NT2/D1 (cell line): ENCODE results near the gene NOC2L.

Source experiments
- DNase-seq: peaks from one replicate; pipeline ENCODE4 v3.0.0-alpha.2; 2011; ENCODE audit warnings: low read depth, low spot score
- H3K27me3 ChIP-seq: 2 replicates; pipeline ENCODE4 v1.6.0; 2011; ENCODE audit warnings: mild to moderate bottlenecking; ENCODE audit not compliant: insufficient read length, insufficient read depth
- H3K36me3 ChIP-seq: 2 replicates; pipeline ENCODE4 v1.6.1; 2011; ENCODE audit warnings: mild to moderate bottlenecking, low read length, mixed read lengths; ENCODE audit not compliant: insufficient read depth, insufficient read length
- H3K4me1 ChIP-seq: 2 replicates; pipeline ENCODE4 v1.5.1; 2011; ENCODE audit not compliant: insufficient read depth, insufficient read length
- H3K4me3 ChIP-seq: 2 replicates; pipeline ENCODE4 v1.5.1; 2011; ENCODE audit warnings: low read depth; ENCODE audit not compliant: insufficient read length
- H3K9ac ChIP-seq: 2 replicates; pipeline ENCODE4 v1.6.0; 2011; ENCODE audit warnings: low read depth; ENCODE audit not compliant: insufficient read length
- H3K9me3 ChIP-seq: 2 replicates; pipeline ENCODE4 v1.5.1; 2011; ENCODE audit warnings: mild to moderate bottlenecking, low read length; ENCODE audit not compliant: insufficient read depth
- SUZ12 ChIP-seq: IDR thresholded peaks from 2 replicates; pipeline ENCODE4 v1.6.1; 2011; ENCODE audit not compliant: insufficient read length, insufficient read depth; ENCODE audit errors: extremely low read depth
- YY1 ChIP-seq: IDR thresholded peaks from 2 replicates; pipeline ENCODE4 v1.6.1; 2011; ENCODE audit not compliant: insufficient read length, insufficient read depth
- ZNF274 ChIP-seq: IDR thresholded peaks from 2 replicates; pipeline ENCODE4 v1.6.1; 2011; ENCODE audit warnings: mild to moderate bottlenecking, low read depth, low read length

Gene NOC2L

GRCh38 chr1:981955-982558, 23.0 kb upstream of the NOC2L start, which contains the start of gene PERM1:
TSS of gene PERM1 (minus strand) at chr1:982093. CDS start at chr1:981029, 1,064 bp downstream.
- TF ChIP-seq SUZ12 (no peak), YY1 (no peak), ZNF274 (no peak)
- DNase-seq = no peak
- Histone ChIP-seq H3K27me3 (peaks cover 18% of the 10 kb centered on the region), H3K36me3 (no peaks in the 10 kb centered on the region), H3K9ac (no peak within 1 kb of the TSS), H3K4me1 (no peaks in the 10 kb centered on the region), H3K9me3 (no peaks in the 10 kb centered on the region), H3K4me3 (no peak within 1 kb of the TSS)

- H3K9me3 ChIP-seq = no peaks in the 10 kb centered on the region
- H3K4me3 ChIP-seq = no peak overlapping the region
- H3K27me3 ChIP-seq = peaks cover 18% of the 10 kb centered on the region
- H3K36me3 ChIP-seq = no peaks in the 10 kb centered on the region
- H3K4me1 ChIP-seq = no peaks in the 10 kb centered on the region
- TF ChIP-seq SUZ12 = no peak
- H3K9ac ChIP-seq = no peak overlapping the region
- no peak for DNase-seq
Observed at GRCh38 chr1:981491-981954, 22.5 kb upstream of the NOC2L start.

- Histone ChIP-seq H3K4me3 (no peak overlapping the region), H3K27me3 (peaks cover 18% of the 10 kb centered on the region), H3K9me3 (no peaks in the 10 kb centered on the region), H3K9ac (no peak overlapping the region), H3K36me3 (no peaks in the 10 kb centered on the region), H3K4me1 (peaks cover 2% of the 10 kb centered on the region)
- TF ChIP-seq SUZ12 = no peak
- TF ChIP-seq ZNF274 = no peak
- TF ChIP-seq YY1 = no peak
- no peak for DNase-seq
Observed at GRCh38 chr1:980602-981395, 21.7 kb upstream of the NOC2L start.

- no peaks in the 10 kb centered on the region for H3K9me3 ChIP-seq
- no peak for DNase-seq
- TF ChIP-seq YY1 (no peak), SUZ12 (no peak), ZNF274 (no peak)
- no peak overlapping the region for H3K4me3 ChIP-seq
- H3K4me1 ChIP-seq = peaks cover 2% of the 10 kb centered on the region
- H3K27me3 ChIP-seq = peaks cover 12% of the 10 kb centered on the region
- H3K9ac ChIP-seq = no peak overlapping the region
- H3K36me3 ChIP-seq = no peaks in the 10 kb centered on the region
Observed at GRCh38 chr1:980137-980571, 21.1 kb upstream of the NOC2L start.

GRCh38 chr1:979744-980072, 20.7 kb upstream of the NOC2L start:
- Histone ChIP-seq H3K27me3 (peaks cover 11% of the 10 kb centered on the region), H3K9ac (no peak overlapping the region), H3K9me3 (no peaks in the 10 kb centered on the region), H3K4me3 (no peak overlapping the region), H3K4me1 (peaks cover 2% of the 10 kb centered on the region), H3K36me3 (no peaks in the 10 kb centered on the region)
- TF ChIP-seq SUZ12 (no peak), YY1 (no peak), ZNF274 (no peak)
- DNase-seq = no peak

- peaks cover 11% of the 10 kb centered on the region for H3K27me3 ChIP-seq
- no peaks in the 10 kb centered on the region for H3K36me3 ChIP-seq
- H3K4me1 ChIP-seq = peaks cover 2% of the 10 kb centered on the region
- TF ChIP-seq YY1 (no peak), SUZ12 (no peak), ZNF274 (no peak)
- no peaks in the 10 kb centered on the region for H3K9me3 ChIP-seq
- no peak overlapping the region for H3K9ac ChIP-seq
- DNase-seq = no peak
- no peak overlapping the region for H3K4me3 ChIP-seq
Observed at GRCh38 chr1:978835-979743, 20.0 kb upstream of the NOC2L start.
